IMR-90 (cell line): Measurements from ENCODE around the gene ARF6.

Experiments
- CEBPB ChIP-seq: IDR thresholded peaks from 2 replicates; pipeline ENCODE4 v1.6.1; 2012; ENCODE audit warnings: low read depth, low read length, improper control_type of control experiment
- CTCF ChIP-seq: conservative IDR thresholded peaks from 2 replicates; pipeline ENCODE4 v1.5.1; 2012; ENCODE audit warnings: mild to moderate bottlenecking, low read depth, low read length, improper control_type of control experiment
- MXI1 ChIP-seq: IDR thresholded peaks from 2 replicates; pipeline ENCODE4 v1.6.1; 2012; ENCODE audit warnings: low read depth, mild to moderate bottlenecking, low read length, moderate library complexity, borderline replicate concordance
- POLR2A ChIP-seq: IDR thresholded peaks from 2 replicates; pipeline ENCODE4 v1.6.1; 2012; ENCODE audit warnings: mild to moderate bottlenecking, low read depth, low read length
- RFX5 ChIP-seq: IDR thresholded peaks from 2 replicates; pipeline ENCODE4 v1.8.0; 2012; ENCODE audit warnings: low read depth, mild to moderate bottlenecking, low read length, moderate library complexity
- TF ChIP-seq, protein P1 (sequence below): fragments of 150-350 bp; IDR thresholded peaks from 2 replicates; pipeline ENCODE4 v1.6.1; 2017; ENCODE audit warnings: mild to moderate bottlenecking, antibody characterized with exemption, low read length, low read depth

DNA sequence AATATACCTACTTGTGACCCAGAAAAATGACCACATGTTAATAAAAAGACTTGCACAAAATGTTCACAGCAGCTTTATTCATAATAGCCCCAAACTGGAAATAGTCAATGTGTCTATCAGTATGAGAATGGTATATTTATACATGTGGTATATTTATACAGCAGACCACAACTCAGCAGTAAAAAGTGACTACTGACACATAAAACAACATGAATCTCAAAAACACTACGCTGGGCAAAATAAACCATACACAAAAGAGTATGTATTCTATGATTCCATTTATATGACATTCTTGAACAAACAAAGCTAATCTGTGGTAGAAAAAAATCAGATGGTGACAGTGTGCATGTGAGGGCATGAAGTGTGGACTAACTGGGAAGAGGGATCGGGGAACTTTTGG, 35.1 kb downstream of the ARF6 start:
- TF ChIP-seq CTCF (no peak), POLR2A (no peak), RFX5 (no peak), CEBPB (no peak), MXI1 (no peak)
- TF ChIP-seq, protein P1, sequence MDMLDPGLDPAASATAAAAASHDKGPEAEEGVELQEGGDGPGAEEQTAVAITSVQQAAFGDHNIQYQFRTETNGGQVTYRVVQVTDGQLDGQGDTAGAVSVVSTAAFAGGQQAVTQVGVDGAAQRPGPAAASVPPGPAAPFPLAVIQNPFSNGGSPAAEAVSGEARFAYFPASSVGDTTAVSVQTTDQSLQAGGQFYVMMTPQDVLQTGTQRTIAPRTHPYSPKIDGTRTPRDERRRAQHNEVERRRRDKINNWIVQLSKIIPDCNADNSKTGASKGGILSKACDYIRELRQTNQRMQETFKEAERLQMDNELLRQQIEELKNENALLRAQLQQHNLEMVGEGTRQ, result no peak
